ENCODE measurements around the gene COX20. TPM values are rescaled to one million over a fixed set of nuclear protein-coding genes. Genes with fewer than 3 reads are reported as not detected.
A peak's percentile ranks its signal among the peaks of the same experiment; 100 is the strongest.

Gene COX20
- total and polyA plus RNA-seq, 10 of the 15 experiments (the other 5 are each of a cell fraction or from before 2014, with no cell fraction given): 22.8 to 112 (median 52.7) TPM

- no peak for TF ChIP-seq USF2 (IDR thresholded peaks at IDR 0.05; ENCODE audit: borderline replicate concordance, low read depth, low read length)
- peak; percentile 49 for TF ChIP-seq NR2C1 (IDR thresholded peaks at IDR 0.05)
- TF ChIP-seq TCF3 (IDR thresholded peaks at IDR 0.05; ENCODE audit: borderline replicate concordance, insufficient read depth, low read depth, low read length): peak; percentile 73; the same call in 1 of the 2 replicates
- TF ChIP-seq ESRRA (IDR thresholded peaks at IDR 0.05; ENCODE audit: low read length): no peak
- no peak; the same call in none of the 2 replicates for TF ChIP-seq NKRF (conservative IDR thresholded peaks at IDR 0.05)
- peak; percentile 55; the same call in 1 of the 2 replicates for TF ChIP-seq GABPA (IDR thresholded peaks at IDR 0.05; ENCODE audit: low read depth)
- TF ChIP-seq E2F8 (IDR thresholded peaks at IDR 0.05; ENCODE audit: low read depth, partially characterized antibody): no peak
- TF ChIP-seq ZNF274 (IDR thresholded peaks at IDR 0.05; ENCODE audit: insufficient read depth, insufficient read length): no peak
- TF ChIP-seq PAX8 (IDR thresholded peaks at IDR 0.05): no peak
- peak; percentile 85 for TF ChIP-seq POLR2A (IDR thresholded peaks at IDR 0.05; ENCODE audit: low read depth, low read length)
- TF ChIP-seq NFXL1 (IDR thresholded peaks at IDR 0.05; ENCODE audit: borderline replicate concordance): no peak
- no peak for TF ChIP-seq TCF7 (IDR thresholded peaks at IDR 0.05; ENCODE audit: borderline replicate concordance)
- no peak for TF ChIP-seq BCL3 (IDR thresholded peaks at IDR 0.05; ENCODE audit: borderline replicate concordance, insufficient read depth, low read depth, low read length, poor library complexity, severe bottlenecking)
- no peak; the same call in 1 of the 2 replicates for TF ChIP-seq CBFB (IDR thresholded peaks at IDR 0.05; ENCODE audit: low read depth)
- no peak for TF ChIP-seq NBN (IDR thresholded peaks at IDR 0.05)
- no peak for TF ChIP-seq FOS (IDR thresholded peaks at IDR 0.05; ENCODE audit: borderline replicate concordance, extremely low read depth, insufficient read length)
- no peak for TF ChIP-seq ZSCAN29 (IDR thresholded peaks at IDR 0.05)
- TF ChIP-seq TBL1XR1 (IDR thresholded peaks at IDR 0.05; ENCODE audit: low read depth, low read length): no peak
- TF ChIP-seq BCLAF1 (IDR thresholded peaks at IDR 0.05): no peak
Observed at GRCh38 chr1:244862699-244863490, 27.4 kb downstream of the COX20 start (continued).
